Activated CD4-positive, alpha-beta T cell treated with anti-CD3 and anti-CD28 coated beads for 36 hours (primary cell): Measurements from ENCODE around the gene TEX22. TPM values are rescaled to one million over a fixed set of nuclear protein-coding genes. Genes with fewer than 3 reads are reported as not detected.

Experiments used
- ATAC-seq: fragments of 200-7000 bp; cut with Tn5 transposase; one replicate; pipeline ENCODE4 v1.10.0; 2021; ENCODE audit warnings: mild to moderate bottlenecking, moderate library complexity
- CTCF ChIA-PET: fragments of 350-600 bp; sonication (Branson Sonifier 250); formaldehyde crosslinking; loops from one replicate; lab custom pipeline; 2021; ENCODE audit warnings: antibody characterized with exemption; lab: Charles Lee
- POLR2A ChIA-PET: fragments of 350-600 bp; sonication (Branson Sonifier 250); formaldehyde crosslinking; loops from one replicate; lab custom pipeline; 2021; ENCODE audit warnings: antibody characterized with exemption, inconsistent platforms; lab: Charles Lee
- DNase-seq: peaks from one replicate; pipeline ENCODE4 v3.0.0-alpha.2; 2020
- H3K27ac Mint-ChIP-seq: one replicate; pipeline ENCODE4 v1.8.0; 2021; ENCODE audit warnings: mixed read lengths
- H3K27me3 Mint-ChIP-seq: one replicate; pipeline ENCODE4 v1.8.0; 2021; ENCODE audit warnings: mixed read lengths
- H3K36me3 Mint-ChIP-seq: one replicate; pipeline ENCODE4 v1.8.0; 2021; ENCODE audit warnings: low read depth, mixed read lengths
- H3K4me1 Mint-ChIP-seq: one replicate; pipeline ENCODE4 v1.8.0; 2021; ENCODE audit warnings: mixed read lengths
- H3K4me3 Mint-ChIP-seq: one replicate; pipeline ENCODE4 v1.8.0; 2021; ENCODE audit warnings: mild to moderate bottlenecking, moderate library complexity, mixed read lengths
- H3K9me3 Mint-ChIP-seq: one replicate; pipeline ENCODE4 v1.8.0; 2021; ENCODE audit warnings: low read depth, mixed read lengths
- intact Hi-C, 2 experiments: fragments of 100-400 bp; cut with DNase I in 1 of 2; cut with micrococcal nuclease in 1 of 2; formaldehyde crosslinking; loops; one replicate each; pipeline versions ENCODE4 v1.14.2 to v1.15.1; 2022 to 2024; cut with DNase I, micrococcal nuclease
- total RNA-seq, 2 experiments: library from RNA; stranded (reverse); gene quantifications; one replicate each; pipeline ENCODE4 v1.2.3, GENCODE V29; 2021

TEX22 gene
- total RNA-seq, 2 experiments from 2014 or later: 1.4 to 2.4 TPM

GRCh38 chr14:105445901-105446845 is 47.8 kb downstream of the TEX22 start:
- no peaks in the 10 kb centered on the region for H3K9me3 Mint-ChIP-seq
- peaks cover 9% of the 10 kb centered on the region for H3K36me3 Mint-ChIP-seq
- H3K27ac Mint-ChIP-seq: no peak overlapping the region
- H3K4me1 Mint-ChIP-seq: no peaks in the 10 kb centered on the region
- H3K4me3 Mint-ChIP-seq: no peak overlapping the region
- ATAC-seq (no peak), DNase-seq (no peak)
- intact Hi-C loops: no loop called here
- no peaks in the 10 kb centered on the region for H3K27me3 Mint-ChIP-seq
- ChIA-PET POLR2A (no interaction called here), CTCF (interaction anchor here (0.6 kb wide), 1 partner anchor 76 kb away, joined by 3 read pairs; no protein-coding TSS in a partner anchor)

GRCh38 chr14:105446971-105447370 is 48.6 kb downstream of the TEX22 start:
- ChIA-PET POLR2A (no interaction called here), CTCF (no interaction called here)
- Mint-ChIP-seq H3K27ac (no peak overlapping the region), H3K27me3 (no peaks in the 10 kb centered on the region), H3K36me3 (peaks cover 11% of the 10 kb centered on the region), H3K4me3 (no peak overlapping the region), H3K9me3 (no peaks in the 10 kb centered on the region), H3K4me1 (no peaks in the 10 kb centered on the region)
- ATAC-seq: no peak
- no peak for DNase-seq
- intact Hi-C loops: no loop called here

DNA sequence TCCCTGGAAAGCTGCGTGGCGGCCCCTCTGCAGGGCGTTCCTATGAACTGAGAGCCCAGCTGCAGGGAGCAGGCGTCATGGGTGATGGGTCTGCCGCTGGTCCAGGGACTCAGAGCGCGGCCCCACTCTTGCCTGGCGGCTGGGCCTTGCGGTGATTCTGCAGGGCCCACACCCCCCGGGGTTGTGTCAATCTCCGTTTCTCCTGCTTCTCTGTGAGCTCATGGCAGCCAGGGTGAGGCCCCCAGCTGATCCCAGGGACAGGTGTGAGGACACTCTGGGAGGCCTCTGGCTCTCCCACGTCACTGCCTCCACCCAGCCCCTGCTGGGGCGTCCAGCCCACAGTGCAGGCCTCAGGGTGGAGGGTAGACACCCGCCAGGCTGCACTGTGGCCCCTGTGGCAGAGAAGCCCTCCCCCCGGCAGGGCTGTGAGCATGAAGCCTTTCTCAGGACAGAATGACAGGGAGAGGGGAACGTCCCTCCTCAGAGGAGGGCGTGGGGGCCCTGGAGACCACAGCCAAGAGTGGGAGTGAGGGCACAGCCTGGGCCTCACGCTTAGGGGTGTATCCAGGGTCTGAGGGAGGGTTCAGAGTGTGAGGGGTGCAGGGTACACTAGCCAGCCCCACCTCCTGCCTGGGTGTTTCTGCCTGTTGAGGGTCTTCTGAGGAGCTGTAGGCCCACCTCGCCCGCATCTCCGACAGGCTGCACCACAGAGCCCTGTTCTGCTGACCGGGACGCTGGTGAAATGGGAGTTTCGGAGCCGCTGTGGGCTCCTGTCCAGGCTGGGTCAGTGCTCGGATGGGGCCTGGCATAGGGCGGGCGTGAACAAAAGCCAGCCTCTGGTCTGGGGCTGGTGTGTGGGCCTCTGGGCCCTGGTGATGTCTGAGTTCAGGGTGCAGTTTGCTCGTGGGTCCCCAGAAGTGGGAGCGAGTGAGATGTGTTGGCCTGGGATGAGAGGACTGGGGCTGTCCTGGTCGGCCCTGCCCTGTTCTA is 49.6 kb downstream of the TEX22 start:
- peaks cover 15% of the 10 kb centered on the region for H3K36me3 Mint-ChIP-seq
- no peak overlapping the region for H3K4me3 Mint-ChIP-seq
- no peak for DNase-seq
- H3K27ac Mint-ChIP-seq: no peak overlapping the region
- H3K4me1 Mint-ChIP-seq: no peaks in the 10 kb centered on the region
- POLR2A ChIA-PET: no interaction called here
- no peaks in the 10 kb centered on the region for H3K27me3 Mint-ChIP-seq
- CTCF ChIA-PET: interaction anchor here (0.6 to 1.2 kb wide), 5 partner anchors 39 to 77 kb away, joined by 3 to 8 read pairs (median 3); no protein-coding TSS in a partner anchor
- intact Hi-C loops: loop anchor here (1.0 to 2.0 kb wide), 4 partner anchors 42 to 80 kb away; no protein-coding TSS in a partner anchor
- H3K9me3 Mint-ChIP-seq: no peaks in the 10 kb centered on the region
- no peak for ATAC-seq

GRCh38 chr14:105448706-105449111 is 50.4 kb downstream of the TEX22 start:
- Mint-ChIP-seq H3K27me3 (no peaks in the 10 kb centered on the region), H3K4me3 (no peak overlapping the region), H3K9me3 (no peaks in the 10 kb centered on the region), H3K27ac (no peak overlapping the region), H3K4me1 (no peaks in the 10 kb centered on the region), H3K36me3 (peaks cover 15% of the 10 kb centered on the region)
- intact Hi-C loops: loop anchor here (1.0 to 2.0 kb wide), 4 partner anchors 42 to 80 kb away; no protein-coding TSS in a partner anchor
- DNase-seq (peak; percentile 77), ATAC-seq (peak; percentile 96)
- CTCF ChIA-PET: interaction anchor here (0.6 to 1.2 kb wide), 5 partner anchors 38 to 78 kb away, joined by 3 to 8 read pairs (median 3); no protein-coding TSS in a partner anchor
- POLR2A ChIA-PET: no interaction called here

- intact Hi-C loops: loop anchor here in 1 of 2 experiments (2.0 kb wide), 1 partner anchor 79 kb away; no protein-coding TSS in a partner anchor
- ATAC-seq (no peak), DNase-seq (no peak)
- ChIA-PET POLR2A (no interaction called here), CTCF (interaction anchor here (0.6 to 1.0 kb wide), 2 partner anchors 20 to 27 kb away, joined by 3 to 4 read pairs; no protein-coding TSS in a partner anchor)
- H3K4me3 Mint-ChIP-seq: no peak overlapping the region
- H3K27ac Mint-ChIP-seq: no peak overlapping the region
- no peaks in the 10 kb centered on the region for H3K27me3 Mint-ChIP-seq
- no peaks in the 10 kb centered on the region for H3K4me1 Mint-ChIP-seq
- H3K36me3 Mint-ChIP-seq: peaks cover 15% of the 10 kb centered on the region
- H3K9me3 Mint-ChIP-seq: no peaks in the 10 kb centered on the region
Measured at GRCh38 chr14:105449276-105450122, 51.2 kb downstream of the TEX22 start.

- no peak for ATAC-seq
- Mint-ChIP-seq H3K4me1 (no peaks in the 10 kb centered on the region), H3K4me3 (no peak overlapping the region), H3K27ac (no peak overlapping the region), H3K36me3 (peaks cover 15% of the 10 kb centered on the region), H3K9me3 (no peaks in the 10 kb centered on the region), H3K27me3 (no peaks in the 10 kb centered on the region)
- intact Hi-C loops: no loop called here
- DNase-seq: no peak
- POLR2A ChIA-PET: no interaction called here
- CTCF ChIA-PET: interaction anchor here (0.6 to 1.0 kb wide), 2 partner anchors 20 to 27 kb away, joined by 3 to 4 read pairs; no protein-coding TSS in a partner anchor
Measured at GRCh38 chr14:105450123-105450505, 51.8 kb downstream of the TEX22 start.

DNA sequence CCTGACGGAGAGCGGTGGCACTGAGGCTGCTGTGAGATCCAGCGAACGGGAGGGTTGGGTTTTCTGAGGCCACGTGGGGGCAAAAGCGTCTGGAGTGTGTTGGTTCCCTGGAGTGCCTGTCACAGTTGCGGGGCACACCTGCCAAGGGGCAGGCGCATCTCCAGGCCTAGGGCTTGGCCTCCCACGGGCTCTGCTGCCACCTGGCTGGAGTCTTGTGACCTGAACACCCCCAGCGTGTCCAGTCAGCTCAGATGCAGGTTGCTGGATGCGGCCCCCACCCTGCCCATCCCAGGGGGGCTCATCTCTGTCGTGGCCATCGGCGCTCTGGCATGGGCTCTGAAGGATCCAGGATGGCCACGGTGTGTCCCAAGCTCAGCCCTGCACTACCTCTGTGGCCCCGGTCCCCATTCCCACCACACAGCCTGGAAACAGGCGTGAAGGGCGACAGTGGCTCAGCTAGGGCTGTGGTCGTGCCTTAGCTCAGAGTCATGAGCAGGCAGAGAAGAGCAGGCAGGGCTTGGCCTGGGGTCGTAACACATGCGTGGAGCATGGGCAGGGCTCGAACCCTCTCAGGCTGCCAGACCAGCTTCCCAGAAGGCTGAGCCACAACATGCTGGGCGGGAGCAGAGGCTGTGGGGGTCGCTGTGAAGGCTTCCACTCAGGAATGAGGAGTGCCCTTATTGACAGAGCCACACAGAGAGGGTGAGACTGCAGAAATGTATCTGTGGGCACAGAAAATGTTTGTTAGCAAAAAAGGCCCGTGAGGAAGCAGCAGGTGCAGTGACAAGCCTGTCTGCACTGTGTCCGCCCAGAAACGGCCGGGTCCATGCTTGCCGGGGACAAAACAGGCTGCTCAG is 52.8 kb downstream of the TEX22 start:
- POLR2A ChIA-PET: no interaction called here
- intact Hi-C loops: no loop called here
- Mint-ChIP-seq H3K9me3 (no peaks in the 10 kb centered on the region), H3K27ac (no peak overlapping the region), H3K4me1 (no peaks in the 10 kb centered on the region), H3K27me3 (no peaks in the 10 kb centered on the region), H3K4me3 (no peak overlapping the region), H3K36me3 (peaks cover 22% of the 10 kb centered on the region)
- no peak for ATAC-seq
- CTCF ChIA-PET: interaction anchor here (0.6 to 1.0 kb wide), 2 partner anchors 19 to 595 kb away, joined by 3 to 4 read pairs; no protein-coding TSS in a partner anchor
- DNase-seq: no peak

DNA sequence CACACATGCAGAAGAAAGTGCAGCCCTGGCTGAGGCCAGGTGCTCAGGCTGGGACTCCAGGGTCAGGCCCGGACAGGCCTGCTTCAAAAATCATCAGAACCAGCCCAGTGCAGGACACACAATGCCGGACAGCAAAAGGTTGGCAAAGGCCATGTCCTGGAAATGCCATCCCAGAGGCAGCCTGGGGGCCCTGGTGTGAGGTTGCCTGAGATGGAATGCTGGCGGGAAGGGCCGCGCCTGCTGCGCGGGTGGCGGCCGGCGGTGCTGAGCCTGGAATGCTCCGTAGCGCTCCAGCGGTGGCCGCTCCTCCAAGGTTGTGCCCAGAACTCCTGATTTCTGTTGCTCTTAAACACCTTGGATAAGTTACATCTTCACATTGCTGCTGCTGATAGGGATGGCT is 54.6 kb downstream of the TEX22 start:
- H3K27ac Mint-ChIP-seq: no peak overlapping the region
- no peak for ATAC-seq
- H3K4me1 Mint-ChIP-seq: no peaks in the 10 kb centered on the region
- H3K36me3 Mint-ChIP-seq: peaks cover 22% of the 10 kb centered on the region
- no peak overlapping the region for H3K4me3 Mint-ChIP-seq
- intact Hi-C loops: no loop called here
- ChIA-PET POLR2A (no interaction called here), CTCF (no interaction called here)
- DNase-seq: no peak
- H3K27me3 Mint-ChIP-seq: no peaks in the 10 kb centered on the region
- H3K9me3 Mint-ChIP-seq: no peaks in the 10 kb centered on the region

- intact Hi-C loops: no loop called here
- Mint-ChIP-seq H3K27me3 (no peaks in the 10 kb centered on the region), H3K36me3 (peaks cover 22% of the 10 kb centered on the region), H3K4me1 (no peaks in the 10 kb centered on the region), H3K9me3 (no peaks in the 10 kb centered on the region), H3K4me3 (no peak overlapping the region), H3K27ac (no peak overlapping the region)
- POLR2A ChIA-PET: no interaction called here
- CTCF ChIA-PET: no interaction called here
- ATAC-seq: no peak
- DNase-seq: no peak
Measured at GRCh38 chr14:105453847-105454246, 55.5 kb downstream of the TEX22 start.
